GM12892 (cell line): Measurements from ENCODE around the gene MRLN.
"Not testable (repeated sequence)": the region's sequence is repeated elsewhere in the genome, so short reads cannot be mapped to it uniquely, and the experiment has no call there.

Experiments used
- POLR2A ChIP-seq: IDR thresholded peaks from 2 replicates; pipeline ENCODE4 v1.6.1; 2011; ENCODE audit warnings: low read depth, low read length, control low read depth
- POLR2AphosphoS5 ChIP-seq: IDR thresholded peaks from 2 replicates; pipeline ENCODE4 v1.6.1; 2011; ENCODE audit warnings: low read depth, low read length, control low read depth
- TAF1 ChIP-seq: IDR thresholded peaks from 2 replicates; pipeline ENCODE4 v1.6.1; 2011; ENCODE audit warnings: low read depth, mild to moderate bottlenecking, control low read depth, low read length, borderline replicate concordance

DNA sequence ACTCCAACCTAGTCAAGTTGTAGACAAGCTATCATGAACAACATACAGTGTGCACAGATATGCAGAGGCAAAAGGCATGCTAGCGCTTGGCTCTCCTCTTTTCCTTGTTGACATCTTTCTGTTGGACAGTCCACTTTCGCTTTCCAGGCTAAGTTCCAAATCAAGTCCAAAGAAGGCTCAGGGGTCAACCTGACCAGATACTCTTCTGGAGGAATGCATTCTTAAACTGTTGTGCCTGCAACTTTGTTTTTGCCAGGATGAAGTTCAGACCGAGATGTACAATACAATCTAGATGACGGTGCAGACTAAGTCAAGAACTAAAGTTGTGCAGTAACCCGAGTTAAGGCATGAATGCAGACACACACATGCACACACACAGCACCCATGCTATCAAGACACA lies 35.7 kb upstream of the MRLN start:
- TF ChIP-seq POLR2A, TAF1, POLR2AphosphoS5: not testable (repeated sequence)
